ENCODE results near the gene C13orf42. TPM values are rescaled to one million over a fixed set of nuclear protein-coding genes. Genes with fewer than 3 reads are reported as not detected.

Gene C13orf42
- total RNA-seq, 2 experiments from 2014 or later: not detected

Other genes starting within 250 kb of the C13orf42 start
- 10 to 100 TPM; 61.8 to 88.5 TPM for gene RNASEH2B, start 201.5 kb downstream of the C13orf42 start, total RNA-seq
- gene FAM124A, start 111.1 kb upstream of the C13orf42 start, total RNA-seq: under 1 TPM; 0.16 to 0.25 TPM
- gene SERPINE3, start 228.4 kb upstream of the C13orf42 start, total RNA-seq: not detected

All from activated CD4-positive, alpha-beta T cell treated with anti-CD3 and anti-CD28 coated beads for 36 hours (primary cell).